Neural progenitor cell (in vitro differentiated cells): ENCODE measurements around the gene FAM149A. TPM values are rescaled to one million over a fixed set of nuclear protein-coding genes. Genes with fewer than 3 reads are reported as not detected.

Source experiments
- DNase-seq: peaks from one replicate; pipeline ENCODE4 v3.0.0-alpha.2; 2016; ENCODE audit warnings: low spot score
- H2AFZ ChIP-seq: fragments of 200-600 bp; sonication (generic); replicated peaks from 2 replicates; pipeline ENCODE4 v1.6.1; 2016; ENCODE audit warnings: antibody characterized with exemption
- H3F3A ChIP-seq: fragments of 200-600 bp; sonication (generic); 2 replicates; pipeline ENCODE4 v1.6.1; 2016; ENCODE audit warnings: antibody characterized with exemption, low read depth
- H3K27ac ChIP-seq: fragments of 200-600 bp; sonication (generic); 2 replicates; pipeline ENCODE4 v1.5.1; 2016; ENCODE audit warnings: mild to moderate bottlenecking
- H3K27me3 ChIP-seq: fragments of 200-600 bp; sonication (generic); 2 replicates; pipeline ENCODE4 v1.6.1; 2016; ENCODE audit warnings: mild to moderate bottlenecking, moderate library complexity
- H3K36me3 ChIP-seq: fragments of 200-600 bp; sonication (generic); 2 replicates; pipeline ENCODE4 v1.5.1; 2016
- H3K4me1 ChIP-seq: fragments of 200-600 bp; sonication (generic); 2 replicates; pipeline ENCODE4 v1.6.1; 2016; ENCODE audit warnings: mixed run types
- H3K4me2 ChIP-seq: fragments of 200-600 bp; sonication (generic); 2 replicates; pipeline ENCODE4 v1.6.1; 2016
- H3K4me3 ChIP-seq: fragments of 200-600 bp; sonication (generic); 2 replicates; pipeline ENCODE4 v1.5.1; 2016
- H3K79me2 ChIP-seq: fragments of 200-600 bp; sonication (generic); 2 replicates; pipeline ENCODE4 v1.6.1; 2016; ENCODE audit warnings: low read depth
- H3K9ac ChIP-seq: fragments of 200-600 bp; sonication (generic); 2 replicates; pipeline ENCODE4 v1.6.1; 2016
- H3K9me3 ChIP-seq: fragments of 200-600 bp; sonication (generic); 2 replicates; pipeline ENCODE4 v1.5.1; 2016; ENCODE audit warnings: low read depth
- H4K20me1 ChIP-seq: fragments of 200-600 bp; sonication (generic); 2 replicates; pipeline ENCODE4 v1.6.1; 2016; ENCODE audit warnings: low read depth
- H3K27ac Mint-ChIP-seq: 3 replicates; pipeline ENCODE4 v1.8.0; 2021; ENCODE audit warnings: mixed read lengths
- H3K27me3 Mint-ChIP-seq: 2 replicates; pipeline ENCODE4 v1.8.0; 2022; ENCODE audit warnings: low read depth, mild to moderate bottlenecking, inconsistent platforms, moderate library complexity, mixed read lengths; ENCODE audit not compliant: insufficient read depth
- H3K36me3 Mint-ChIP-seq: 3 replicates; pipeline ENCODE4 v1.8.0; 2021; ENCODE audit warnings: mixed read lengths
- H3K4me1 Mint-ChIP-seq: 3 replicates; pipeline ENCODE4 v1.8.0; 2021; ENCODE audit warnings: mixed read lengths
- H3K4me3 Mint-ChIP-seq: 3 replicates; pipeline ENCODE4 v1.8.0; 2021; ENCODE audit warnings: mild to moderate bottlenecking, moderate library complexity, mixed read lengths
- H3K9me3 Mint-ChIP-seq: 3 replicates; pipeline ENCODE4 v1.8.0; 2020; ENCODE audit warnings: mixed read lengths
- CTCF ChIP-seq: fragments of 200-600 bp; sonication (generic); IDR thresholded peaks from 2 replicates; pipeline ENCODE4 v1.5.1; 2017; ENCODE audit warnings: antibody characterized with exemption, mild to moderate bottlenecking
- EZH2 ChIP-seq: fragments of 200-600 bp; sonication (generic); IDR thresholded peaks from 2 replicates; pipeline ENCODE4 v1.6.1; 2017; ENCODE audit warnings: antibody characterized with exemption, mild to moderate bottlenecking, moderate library complexity
- EZH2phosphoT487 ChIP-seq: fragments of 200-600 bp; sonication (generic); IDR thresholded peaks from 2 replicates; pipeline ENCODE4 v1.6.1; 2017; ENCODE audit warnings: antibody characterized with exemption
- total RNA-seq: library from RNA; depleted of rRNA; stranded (reverse); fragments of >200 nt; gene quantifications from 2 replicates; pipeline ENCODE4 v1.2.3, GENCODE V29; 2015; ENCODE audit warnings: low replicate concordance

Gene FAM149A
- total RNA-seq, 1 donor from 2014 or later = 4.6 TPM

- no peak overlapping the region for H3K27ac ChIP-seq
- peak overlapping the region; percentile 87 for H2AFZ ChIP-seq
- H3K9me3 Mint-ChIP-seq = no peaks in the 10 kb centered on the region
- no peaks in the 10 kb centered on the region for H3K79me2 ChIP-seq
- peak overlapping the region; percentile 89 for H3K4me3 Mint-ChIP-seq
- H3K9me3 ChIP-seq = no peaks in the 10 kb centered on the region
- H3K9ac ChIP-seq = no peak overlapping the region
- no peak overlapping the region for H3K27ac Mint-ChIP-seq
- peaks cover 34% of the 10 kb centered on the region for H3K4me1 Mint-ChIP-seq
- H3K4me2 ChIP-seq = peak overlapping the region; percentile 81
- peaks cover 26% of the 10 kb centered on the region for H3F3A ChIP-seq
- TF ChIP-seq CTCF (peak; percentile 19), EZH2phosphoT487 (peak; percentile 58), EZH2 (peak; percentile 78)
- no peaks in the 10 kb centered on the region for H3K36me3 Mint-ChIP-seq
- peak overlapping the region; percentile 54 for H3K4me3 ChIP-seq
- H3K4me1 ChIP-seq = peaks cover 8% of the 10 kb centered on the region
- DNase-seq = peak; percentile 59
- H4K20me1 ChIP-seq = no peaks in the 10 kb centered on the region
- H3K36me3 ChIP-seq = no peaks in the 10 kb centered on the region
- peaks cover 22% of the 10 kb centered on the region for H3K27me3 Mint-ChIP-seq
- peaks cover 40% of the 10 kb centered on the region for H3K27me3 ChIP-seq
Observed at GRCh38 chr4:186104890-186105646, 564 bp downstream of the FAM149A start.

DNA sequence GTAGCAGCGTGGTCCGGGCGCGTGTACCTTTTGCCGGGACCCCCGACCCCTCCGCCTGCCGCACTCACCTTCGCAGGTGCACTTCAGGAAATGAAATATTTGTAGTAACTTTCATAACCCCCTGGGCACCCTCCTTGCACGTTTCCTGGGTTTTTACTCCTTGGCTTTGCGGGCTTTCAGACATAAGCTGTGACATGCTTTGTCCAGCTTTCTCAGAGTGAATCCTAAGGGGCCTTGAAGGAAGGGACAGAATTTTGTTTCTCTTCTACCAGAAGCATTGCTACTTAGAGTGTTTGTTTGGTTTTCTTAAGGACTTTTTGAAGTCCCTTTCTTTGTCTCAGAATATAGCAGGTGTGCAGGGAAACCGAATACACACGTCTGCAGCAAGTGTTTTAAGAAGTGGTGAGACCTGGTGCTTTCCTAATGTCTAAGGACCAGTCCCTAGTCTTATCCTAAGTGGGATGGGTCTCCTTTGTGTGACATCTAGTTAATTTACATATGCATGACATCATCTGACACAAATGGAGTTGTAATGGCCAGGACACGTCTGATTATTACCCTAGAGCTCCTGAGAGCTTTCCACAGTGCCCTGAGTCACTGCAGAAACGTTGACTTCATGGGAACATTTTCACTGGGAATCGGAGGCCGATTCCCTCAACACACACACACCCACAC, 1.3 kb downstream of the FAM149A start:
- H3K4me1 ChIP-seq = peaks cover 8% of the 10 kb centered on the region
- no peak overlapping the region for H3K27ac Mint-ChIP-seq
- H3K4me1 Mint-ChIP-seq = peaks cover 34% of the 10 kb centered on the region
- H3K9me3 Mint-ChIP-seq = no peaks in the 10 kb centered on the region
- peak overlapping the region; percentile 54 for H3K4me3 ChIP-seq
- H3K79me2 ChIP-seq = no peaks in the 10 kb centered on the region
- H3K27me3 ChIP-seq = peaks cover 40% of the 10 kb centered on the region
- no peak overlapping the region for H3K9ac ChIP-seq
- H3K36me3 ChIP-seq = no peaks in the 10 kb centered on the region
- H3K36me3 Mint-ChIP-seq = no peaks in the 10 kb centered on the region
- H3K27ac ChIP-seq = no peak overlapping the region
- peaks cover 26% of the 10 kb centered on the region for H3F3A ChIP-seq
- peak overlapping the region; percentile 89 for H3K4me3 Mint-ChIP-seq
- peak overlapping the region; percentile 81 for H3K4me2 ChIP-seq
- peaks cover 22% of the 10 kb centered on the region for H3K27me3 Mint-ChIP-seq
- no peaks in the 10 kb centered on the region for H3K9me3 ChIP-seq
- peak overlapping the region; percentile 87 for H2AFZ ChIP-seq
- TF ChIP-seq EZH2 (peak; percentile 48), CTCF (no peak), EZH2phosphoT487 (peak; percentile 35)
- DNase-seq = peak; percentile 25
- H4K20me1 ChIP-seq = no peaks in the 10 kb centered on the region

- no peak overlapping the region for H3K9ac ChIP-seq
- H3K27ac ChIP-seq = no peak overlapping the region
- Mint-ChIP-seq H3K9me3 (no peaks in the 10 kb centered on the region), H3K27me3 (peaks cover 19% of the 10 kb centered on the region), H3K4me1 (peaks cover 33% of the 10 kb centered on the region), H3K4me3 (no peak overlapping the region), H3K36me3 (no peaks in the 10 kb centered on the region), H3K27ac (no peak overlapping the region)
- H2AFZ ChIP-seq = no peak overlapping the region
- TF ChIP-seq CTCF (no peak), EZH2 (no peak), EZH2phosphoT487 (no peak)
- H3K4me3 ChIP-seq = no peak overlapping the region
- no peak for DNase-seq
- no peaks in the 10 kb centered on the region for H3K79me2 ChIP-seq
- H3F3A ChIP-seq = peaks cover 26% of the 10 kb centered on the region
- peaks cover 8% of the 10 kb centered on the region for H3K4me1 ChIP-seq
- H3K27me3 ChIP-seq = peaks cover 34% of the 10 kb centered on the region
- H3K36me3 ChIP-seq = no peaks in the 10 kb centered on the region
- H3K4me2 ChIP-seq = peak overlapping the region; percentile 11
- no peaks in the 10 kb centered on the region for H3K9me3 ChIP-seq
- no peaks in the 10 kb centered on the region for H4K20me1 ChIP-seq
Observed at GRCh38 chr4:186107947-186108346, 3.4 kb downstream of the FAM149A start.
